KMS-11 (cell line): ENCODE results near the gene LOXHD1.

Experiments used
- H2AFZ ChIP-seq: fragments of 200-600 bp; sonication (generic); 2 replicates; pipeline ENCODE4 v1.6.1; 2016; ENCODE audit warnings: antibody characterized with exemption, mixed run types, low read depth
- H3K27ac ChIP-seq: fragments of 200-600 bp; sonication (generic); 2 replicates; pipeline ENCODE4 v1.6.1; 2016; ENCODE audit warnings: mild to moderate bottlenecking, mixed run types
- H3K27me3 ChIP-seq: fragments of 200-600 bp; sonication (generic); 2 replicates; pipeline ENCODE4 v1.6.1; 2017; ENCODE audit warnings: mild to moderate bottlenecking, low read depth, mixed run types, moderate library complexity; ENCODE audit not compliant: insufficient read depth
- H3K36me3 ChIP-seq: fragments of 200-600 bp; sonication (generic); 2 replicates; pipeline ENCODE4 v1.6.1; 2017; ENCODE audit warnings: mild to moderate bottlenecking, mixed run types; ENCODE audit not compliant: insufficient read depth
- H3K4me1 ChIP-seq: fragments of 200-600 bp; sonication (generic); 2 replicates; pipeline ENCODE4 v1.6.1; 2016; ENCODE audit warnings: mild to moderate bottlenecking, low read depth, mixed run types; ENCODE audit not compliant: poor library complexity, severe bottlenecking
- H3K4me2 ChIP-seq: fragments of 200-600 bp; sonication (generic); 2 replicates; pipeline ENCODE4 v1.7.0; 2016; ENCODE audit warnings: mild to moderate bottlenecking, mixed run types
- H3K4me3 ChIP-seq: fragments of 200-600 bp; sonication (generic); IDR thresholded peaks from 2 replicates; pipeline ENCODE4 v1.6.1; 2017; ENCODE audit warnings: low read depth, low read length, mixed read lengths; ENCODE audit not compliant: insufficient read depth
- H3K79me2 ChIP-seq: fragments of 200-600 bp; sonication (generic); 2 replicates; pipeline ENCODE4 v1.6.1; 2016; ENCODE audit warnings: low read depth, mixed run types; ENCODE audit not compliant: insufficient read depth
- H3K9ac ChIP-seq: fragments of 200-600 bp; sonication (generic); 2 replicates; pipeline ENCODE4 v1.6.1; 2016; ENCODE audit warnings: mild to moderate bottlenecking, mixed run types
- H4K20me1 ChIP-seq: fragments of 200-600 bp; sonication (generic); 2 replicates; pipeline ENCODE4 v1.6.1; 2016; ENCODE audit warnings: mild to moderate bottlenecking, mixed run types; ENCODE audit not compliant: insufficient read depth
- CTCF ChIP-seq: fragments of 200-600 bp; sonication (generic); conservative IDR thresholded peaks from 2 replicates; pipeline ENCODE4 v1.6.1; 2017; ENCODE audit warnings: low read depth, mild to moderate bottlenecking, antibody characterized with exemption, low read length, moderate library complexity, mixed read lengths

The LOXHD1 gene

GRCh38 chr18:46704189-46704588 lies 47.2 kb upstream of the LOXHD1 start:
- H3K79me2 ChIP-seq: no peaks in the 10 kb centered on the region
- no peak overlapping the region for H3K27ac ChIP-seq
- no peak overlapping the region for H2AFZ ChIP-seq
- no peaks in the 10 kb centered on the region for H3K27me3 ChIP-seq
- no peak overlapping the region for H3K4me2 ChIP-seq
- no peak for TF ChIP-seq CTCF
- no peak overlapping the region for H3K4me3 ChIP-seq
- no peak overlapping the region for H3K9ac ChIP-seq
- H3K36me3 ChIP-seq: no peaks in the 10 kb centered on the region
- no peaks in the 10 kb centered on the region for H4K20me1 ChIP-seq
- no peaks in the 10 kb centered on the region for H3K4me1 ChIP-seq

GRCh38 chr18:46702471-46702870 lies 45.5 kb upstream of the LOXHD1 start:
- Histone ChIP-seq H3K27me3 (no peaks in the 10 kb centered on the region), H3K4me3 (no peak overlapping the region), H3K4me1 (no peaks in the 10 kb centered on the region), H3K79me2 (no peaks in the 10 kb centered on the region), H3K36me3 (no peaks in the 10 kb centered on the region), H3K27ac (no peak overlapping the region), H3K4me2 (no peak overlapping the region), H2AFZ (no peak overlapping the region), H4K20me1 (no peaks in the 10 kb centered on the region), H3K9ac (no peak overlapping the region)
- no peak for TF ChIP-seq CTCF

GRCh38 chr18:46700066-46700824 lies 43.2 kb upstream of the LOXHD1 start:
- no peak overlapping the region for H3K27ac ChIP-seq
- no peak for TF ChIP-seq CTCF
- H3K4me1 ChIP-seq: no peaks in the 10 kb centered on the region
- no peaks in the 10 kb centered on the region for H3K79me2 ChIP-seq
- H3K27me3 ChIP-seq: no peaks in the 10 kb centered on the region
- H3K9ac ChIP-seq: no peak overlapping the region
- H3K4me3 ChIP-seq: no peak overlapping the region
- H4K20me1 ChIP-seq: no peaks in the 10 kb centered on the region
- H3K4me2 ChIP-seq: no peak overlapping the region
- no peak overlapping the region for H2AFZ ChIP-seq
- no peaks in the 10 kb centered on the region for H3K36me3 ChIP-seq

DNA sequence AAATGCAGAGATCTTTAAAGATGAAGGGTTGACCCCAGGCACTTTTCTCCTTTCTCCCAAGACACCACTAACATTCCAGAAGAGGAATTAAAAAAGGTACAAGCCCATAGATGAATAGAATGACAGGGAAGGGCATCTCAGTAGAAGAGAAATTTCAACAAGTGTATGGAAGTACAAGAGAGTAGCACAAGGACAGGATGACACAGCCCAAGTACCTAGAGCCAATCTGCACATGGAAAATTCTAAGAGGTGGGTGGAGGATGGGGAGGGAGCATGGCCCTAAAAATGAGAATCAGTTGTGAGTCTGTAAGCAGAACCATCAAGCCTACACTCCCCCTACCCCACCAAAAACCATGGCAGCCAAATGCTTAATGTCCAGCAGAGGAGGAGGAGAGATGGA lies 39.7 kb upstream of the LOXHD1 start:
- H2AFZ ChIP-seq: no peak overlapping the region
- H3K4me1 ChIP-seq: no peaks in the 10 kb centered on the region
- no peaks in the 10 kb centered on the region for H3K27me3 ChIP-seq
- no peak for TF ChIP-seq CTCF
- no peaks in the 10 kb centered on the region for H3K36me3 ChIP-seq
- no peaks in the 10 kb centered on the region for H3K79me2 ChIP-seq
- no peaks in the 10 kb centered on the region for H4K20me1 ChIP-seq
- no peak overlapping the region for H3K9ac ChIP-seq
- H3K27ac ChIP-seq: no peak overlapping the region
- no peak overlapping the region for H3K4me2 ChIP-seq
- H3K4me3 ChIP-seq: no peak overlapping the region
